ENCODE measurements around the gene RHBG.
A peak's percentile ranks its signal among the peaks of the same experiment; 100 is the strongest.
"Not testable (repeated sequence)": the region's sequence is repeated elsewhere in the genome, so short reads cannot be mapped to it uniquely, and the experiment has no call there.

Gene RHBG

GRCh38 chr1:156366378-156367166 is 2.4 kb upstream of the RHBG start:
- Histone ChIP-seq H3K36me3 (no peaks in the 10 kb centered on the region), H3K27ac (no peak overlapping the region), H3K4me1 (peaks cover 0 to 10% (median 6%) of the 10 kb centered on the region in 4 donors), H3K9me3 (no peaks in the 10 kb centered on the region), H3K4me3 (no peak overlapping the region), H3K27me3 (peaks cover 0 to 74% of the 10 kb centered on the region in 2 donors)
- no peak for DNase-seq
- intact Hi-C loops (cut with DNase I; ENCODE audit: low total_unique reads): no loop called here
- no peak for TF ChIP-seq CTCF (IDR thresholded peaks at IDR 0.05)

- Histone ChIP-seq H3K4me1 (peaks cover 0 to 10% (median 6%) of the 10 kb centered on the region in 4 donors), H3K4me3 (no peak overlapping the region), H3K27ac (no peak overlapping the region), H3K36me3 (no peaks in the 10 kb centered on the region), H3K9me3 (no peaks in the 10 kb centered on the region), H3K27me3 (peaks cover 0 to 80% of the 10 kb centered on the region in 2 donors)
- intact Hi-C loops (cut with DNase I; ENCODE audit: low total_unique reads): no loop called here
- no peak for DNase-seq
- TF ChIP-seq CTCF (IDR thresholded peaks at IDR 0.05): no peak
These were observed 1.4 kb upstream of the RHBG start for GRCh38 chr1:156367383-156368156.

- no peaks in the 10 kb centered on the region for H3K36me3 ChIP-seq
- peaks cover 0 to 83% of the 10 kb centered on the region in 2 donors for H3K27me3 ChIP-seq
- H3K4me3 ChIP-seq: no peak overlapping the region
- no peak for TF ChIP-seq CTCF (IDR thresholded peaks at IDR 0.05)
- intact Hi-C loops (cut with DNase I; ENCODE audit: low total_unique reads): no loop called here
- DNase-seq: no peak
- peaks cover 0 to 10% (median 6%) of the 10 kb centered on the region in 4 donors for H3K4me1 ChIP-seq
- H3K27ac ChIP-seq: no peak overlapping the region
- H3K9me3 ChIP-seq: no peaks in the 10 kb centered on the region
These were observed 803 bp upstream of the RHBG start for GRCh38 chr1:156368157-156368658.

GRCh38 chr1:156369685-156370286 is 775 bp downstream of the RHBG start:
- H3K36me3 ChIP-seq; H3K27ac ChIP-seq; H3K4me1 ChIP-seq; DNase-seq; H3K9me3 ChIP-seq; intact Hi-C loops (cut with DNase I; ENCODE audit: low total_unique reads): not testable (repeated sequence)
- Histone ChIP-seq H3K27me3 (peaks cover 0 to 74% of the 10 kb centered on the region in 2 donors), H3K4me3 (peak overlapping the region in 1 of 2 donors; percentile 45)

- Histone ChIP-seq H3K36me3 (no peaks in the 10 kb centered on the region), H3K27ac (no peak overlapping the region), H3K9me3 (no peaks in the 10 kb centered on the region), H3K4me1 (peaks cover 0 to 10% (median 6%) of the 10 kb centered on the region in 4 donors), H3K27me3 (peaks cover 0 to 64% of the 10 kb centered on the region in 2 donors), H3K4me3 (no peak overlapping the region)
- no peak for TF ChIP-seq CTCF (IDR thresholded peaks at IDR 0.05)
- intact Hi-C loops (cut with DNase I; ENCODE audit: low total_unique reads): no loop called here
- DNase-seq: peak in 1 of 2 donors; percentile 68
These were observed 2.7 kb downstream of the RHBG start for GRCh38 chr1:156371553-156372264.

Data from tibial artery (tissue), 4 donors.